Endothelial cell of umbilical vein (primary cell): ENCODE measurements around the gene SEC62. TPM values are rescaled to one million over a fixed set of nuclear protein-coding genes. Genes with fewer than 3 reads are reported as not detected.

Experiments used
- BruUV-seq: library from RNA; stranded (reverse); fragments of 400-500 nt; replicated peaks from 2 replicates; lab custom pipeline; 2021; lab: Mats Ljungman, UMichigan
- CTCF ChIA-PET: fragments of 300-600, 350-600 bp; sonication (Branson Sonifier 250); formaldehyde crosslinking; loops from one replicate; lab custom pipeline; 2021; ENCODE audit warnings: antibody characterized with exemption, inconsistent platforms; lab: Charles Lee
- POLR2A ChIA-PET: fragments of 300-600, 350-600 bp; sonication (Branson Sonifier 250); formaldehyde crosslinking; loops from one replicate; lab custom pipeline; 2021; ENCODE audit warnings: antibody characterized with exemption, inconsistent platforms; lab: Charles Lee
- DNase-seq: peaks from one replicate; pipeline ENCODE4 v3.0.0-alpha.2; 2011; ENCODE audit warnings: low read depth, low spot score
- FAIRE-seq: peaks from 2 replicates; lab custom pipeline; 2011; peaks lifted over from hg19 to GRCh38; lab: Jason Lieb, UNC
- H2AFZ ChIP-seq: 2 replicates; pipeline ENCODE4 v1.6.0; 2012; ENCODE audit warnings: low read depth, low read length, control low read depth, inconsistent platforms
- H3K27ac ChIP-seq: 2 replicates; pipeline ENCODE4 v1.5.1; 2011; ENCODE audit warnings: low read depth, mild to moderate bottlenecking, control low read depth, low read length, moderate library complexity; ENCODE audit not compliant: insufficient read depth
- H3K27me3 ChIP-seq, 2 experiments: 2 replicates each; pipeline versions ENCODE4 v1.6.0 to v1.6.1; 2011; ENCODE audit warnings: low read length in 2 of 2, mixed read lengths in 1 of 2; ENCODE audit not compliant: control insufficient read depth in 2 of 2, insufficient read depth in 2 of 2
- H3K36me3 ChIP-seq, 2 experiments: 2 replicates in 1 of 2; 3 replicates in 1 of 2; pipeline ENCODE4 v1.5.1; 2011; ENCODE audit warnings: low read length in 2 of 2, mild to moderate bottlenecking in 1 of 2, moderate library complexity in 1 of 2; ENCODE audit not compliant: control insufficient read depth in 2 of 2, insufficient read depth in 2 of 2; ENCODE audit errors: extremely low read depth in 1 of 2
- H3K4me1 ChIP-seq: 3 replicates; pipeline ENCODE4 v1.5.1; 2011; ENCODE audit warnings: mild to moderate bottlenecking, low read length; ENCODE audit not compliant: control insufficient read depth, insufficient read depth; ENCODE audit errors: extremely low read depth
- H3K4me2 ChIP-seq: 2 replicates; pipeline ENCODE4 v1.6.1; 2011; ENCODE audit warnings: low read length, control low read depth, mixed read lengths; ENCODE audit not compliant: insufficient read depth
- H3K4me3 ChIP-seq, 3 experiments: fragments of 200-600 bp in 1 of 3; sonication (generic), shearing (Covaris generic) in 1 of 3; replicated peaks in 1 of 3; 2 replicates each; pipeline ENCODE4 v1.5.1; 2011 to 2016; ENCODE audit warnings: control low read depth in 3 of 3, low read length in 3 of 3, mild to moderate bottlenecking in 2 of 3, inconsistent platforms in 1 of 3, low read depth in 1 of 3, moderate library complexity in 1 of 3; ENCODE audit not compliant: insufficient read depth in 1 of 3
- H3K79me2 ChIP-seq: 2 replicates; pipeline ENCODE4 v1.6.0; 2012; ENCODE audit warnings: low read length, inconsistent platforms; ENCODE audit not compliant: control insufficient read depth, insufficient read depth
- H3K9ac ChIP-seq: replicated peaks from 2 replicates; pipeline ENCODE3; 2011; ENCODE audit warnings: low read length, control low read depth; ENCODE audit not compliant: insufficient read depth; ENCODE audit errors: extremely low read depth
- H3K9me1 ChIP-seq: replicated peaks from 3 replicates; pipeline ENCODE4 v1.6.0; 2011; ENCODE audit warnings: mild to moderate bottlenecking, low read length; ENCODE audit not compliant: control insufficient read depth, insufficient read depth; ENCODE audit errors: extremely low read depth
- H3K9me3 ChIP-seq: replicated peaks from 2 replicates; pipeline ENCODE4 v1.5.1; 2012; ENCODE audit warnings: low read length, inconsistent platforms; ENCODE audit not compliant: control insufficient read depth, insufficient read depth
- H4K20me1 ChIP-seq: replicated peaks from 2 replicates; pipeline ENCODE3; 2011; ENCODE audit warnings: mild to moderate bottlenecking, low read length; ENCODE audit not compliant: control insufficient read depth, insufficient read depth; ENCODE audit errors: extremely low read depth
- EZH2 ChIP-seq: IDR thresholded peaks from 2 replicates; pipeline ENCODE4 v1.6.1; 2012; ENCODE audit warnings: borderline replicate concordance, low read depth, mild to moderate bottlenecking, moderate library complexity, low read length, inconsistent platforms; ENCODE audit not compliant: severe bottlenecking
- FOS ChIP-seq: IDR thresholded peaks from 2 replicates; pipeline ENCODE4 v1.6.1; 2011; ENCODE audit warnings: mild to moderate bottlenecking, low read length, moderate library complexity, borderline replicate concordance; ENCODE audit not compliant: insufficient read depth
- GATA2 ChIP-seq: IDR thresholded peaks from 2 replicates; pipeline ENCODE4 v1.7.0; 2011; ENCODE audit warnings: low read depth, mild to moderate bottlenecking, moderate library complexity, mixed read lengths, low read length; ENCODE audit not compliant: insufficient read length, insufficient read depth
- JUN ChIP-seq: IDR thresholded peaks from 2 replicates; pipeline ENCODE4 v1.6.1; 2011; ENCODE audit warnings: borderline replicate concordance, low read depth; ENCODE audit not compliant: insufficient read length, insufficient read depth
- MYC ChIP-seq: IDR thresholded peaks from one replicate; pipeline ENCODE4 v1.6.1; 2011; ENCODE audit warnings: mild to moderate bottlenecking, low read depth, low read length
- POLR2A ChIP-seq: IDR thresholded peaks from 2 replicates; pipeline ENCODE4 v1.6.1; 2012; ENCODE audit warnings: low read depth, mild to moderate bottlenecking, control low read depth, low read length
- POLR2AphosphoS5 ChIP-seq: IDR thresholded peaks from 2 replicates; pipeline ENCODE4 v1.6.1; 2012; ENCODE audit warnings: low read depth, mild to moderate bottlenecking, control low read depth, low read length, moderate library complexity; ENCODE audit not compliant: insufficient read depth
- dilution Hi-C: fragments of 300-500 bp; cut with MboI; formaldehyde crosslinking; loops from one replicate; pipeline ENCODE4 v1.15.0; 2019; ENCODE audit warnings: low sequenced_read_pairs; ENCODE audit not compliant: extremely low pct_ligation_motif_present
- intact Hi-C: fragments of 100-400 bp; cut with micrococcal nuclease; formaldehyde crosslinking; loops from one replicate; pipeline ENCODE4 v1.10.0; 2022
- polyA plus RNA-seq, 4 experiments: library from polyadenylated mRNA; depleted of rRNA in 3 of 4; stranded (reverse) in 3 of 4; unstranded in 1 of 4; fragments of >200 nt; gene quantifications; 2 replicates each; pipeline versions ENCODE4 v1.2.1 to v1.2.3, GENCODE V29; 2011 to 2012; ENCODE audit warnings: missing spikeins in 1 of 4
- total RNA-seq: library from RNA; stranded (reverse); gene quantifications from 2 replicates; pipeline ENCODE4 v1.2.3, GENCODE V29; 2021
- TF ChIP-seq, protein P1 (sequence below): IDR thresholded peaks from 2 replicates; pipeline ENCODE4 v1.6.1; 2011; ENCODE audit not compliant: insufficient read depth, insufficient read length
- TF ChIP-seq, protein P2 (sequence below), 2 donors: IDR thresholded peaks; 1 replicate in 1 of 2; 2 replicates in 1 of 2; pipeline ENCODE4 v1.5.1; 2011; ENCODE audit warnings: low read length in 2 of 2, mild to moderate bottlenecking in 2 of 2, moderate library complexity in 2 of 2, control low read depth in 1 of 2, inconsistent platforms in 1 of 2, low read depth in 1 of 2; ENCODE audit not compliant: insufficient read depth in 1 of 2; ENCODE audit errors: extremely low read depth in 1 of 2

The SEC62 gene
- total and polyA plus RNA-seq, 2 donors (not counting 3 experiments of a cell fraction or from before 2014, with no cell fraction given): 90.7 to 90.8 TPM

DNA sequence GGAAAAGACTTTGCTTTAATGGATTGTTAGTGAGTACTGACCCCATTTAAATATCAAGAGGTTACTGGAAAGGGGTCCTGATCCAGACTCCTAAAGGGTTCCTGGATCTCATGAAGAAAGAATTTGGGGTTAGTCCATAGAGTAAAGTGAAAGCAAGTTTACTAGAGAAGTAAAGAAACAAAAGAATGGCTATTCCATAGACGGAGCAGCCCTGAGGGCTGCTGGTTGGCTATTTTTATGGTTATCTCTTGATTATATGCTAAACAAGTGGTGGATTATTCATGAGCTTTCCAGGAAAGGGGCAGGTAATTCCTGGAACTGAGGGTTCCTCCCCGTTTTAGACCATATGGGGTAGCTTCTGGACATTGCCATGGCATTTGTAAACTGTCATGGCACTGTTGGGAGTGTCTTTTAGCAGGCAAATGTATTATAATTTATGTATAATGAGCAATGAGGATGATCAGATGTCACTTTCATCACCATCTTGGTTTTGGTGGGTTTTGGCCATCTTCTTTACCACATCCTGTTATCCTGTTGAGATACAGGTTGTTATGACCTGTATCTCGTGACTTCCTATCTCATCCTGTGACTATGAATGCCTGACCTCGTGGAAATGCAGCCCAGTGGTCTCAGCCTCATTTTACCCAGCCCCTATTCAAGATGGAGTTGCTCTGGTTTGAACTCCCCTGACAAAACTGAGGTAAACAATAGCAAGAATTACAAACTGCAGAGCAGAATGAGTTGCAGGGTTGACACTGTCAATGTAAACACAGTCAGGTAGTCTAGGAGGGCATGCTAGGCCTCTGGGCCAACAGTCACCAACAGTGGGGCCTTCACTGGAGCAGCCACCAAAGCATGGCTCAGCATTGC is 60.9 kb downstream of the SEC62 start:
- H3K9ac ChIP-seq: no peak overlapping the region
- dilution Hi-C loops (no loop called here), intact Hi-C loops (no loop called here)
- no peaks in the 10 kb centered on the region for H3K4me1 ChIP-seq
- H3K27ac ChIP-seq: no peak overlapping the region
- no peaks in the 10 kb centered on the region for H3K79me2 ChIP-seq
- no peak overlapping the region for H3K4me3 ChIP-seq
- no peaks in the 10 kb centered on the region for H4K20me1 ChIP-seq
- ChIA-PET CTCF (no interaction called here), POLR2A (no interaction called here)
- no peak for DNase-seq
- TF ChIP-seq POLR2A (no peak), GATA2 (no peak), JUN (no peak), POLR2AphosphoS5 (no peak), FOS (no peak), EZH2 (no peak), MYC (no peak)
- TF ChIP-seq, protein P1, sequence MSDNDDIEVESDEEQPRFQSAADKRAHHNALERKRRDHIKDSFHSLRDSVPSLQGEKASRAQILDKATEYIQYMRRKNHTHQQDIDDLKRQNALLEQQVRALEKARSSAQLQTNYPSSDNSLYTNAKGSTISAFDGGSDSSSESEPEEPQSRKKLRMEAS: no peak
- TF ChIP-seq, protein P2, sequence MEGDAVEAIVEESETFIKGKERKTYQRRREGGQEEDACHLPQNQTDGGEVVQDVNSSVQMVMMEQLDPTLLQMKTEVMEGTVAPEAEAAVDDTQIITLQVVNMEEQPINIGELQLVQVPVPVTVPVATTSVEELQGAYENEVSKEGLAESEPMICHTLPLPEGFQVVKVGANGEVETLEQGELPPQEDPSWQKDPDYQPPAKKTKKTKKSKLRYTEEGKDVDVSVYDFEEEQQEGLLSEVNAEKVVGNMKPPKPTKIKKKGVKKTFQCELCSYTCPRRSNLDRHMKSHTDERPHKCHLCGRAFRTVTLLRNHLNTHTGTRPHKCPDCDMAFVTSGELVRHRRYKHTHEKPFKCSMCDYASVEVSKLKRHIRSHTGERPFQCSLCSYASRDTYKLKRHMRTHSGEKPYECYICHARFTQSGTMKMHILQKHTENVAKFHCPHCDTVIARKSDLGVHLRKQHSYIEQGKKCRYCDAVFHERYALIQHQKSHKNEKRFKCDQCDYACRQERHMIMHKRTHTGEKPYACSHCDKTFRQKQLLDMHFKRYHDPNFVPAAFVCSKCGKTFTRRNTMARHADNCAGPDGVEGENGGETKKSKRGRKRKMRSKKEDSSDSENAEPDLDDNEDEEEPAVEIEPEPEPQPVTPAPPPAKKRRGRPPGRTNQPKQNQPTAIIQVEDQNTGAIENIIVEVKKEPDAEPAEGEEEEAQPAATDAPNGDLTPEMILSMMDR (IDR thresholded peaks at IDR 0.05; ENCODE audit: extremely low read depth in 1 of 2, insufficient read depth in 1 of 2, low read depth in 1 of 2, low read length in 2 of 2): no peak
- no peak overlapping the region for H2AFZ ChIP-seq
- H3K9me1 ChIP-seq: no peaks in the 10 kb centered on the region
- no TSS peak for BruUV-seq
- H3K4me2 ChIP-seq: no peak overlapping the region
- peaks cover 6 to 7% of the 10 kb centered on the region in 2 experiments for H3K27me3 ChIP-seq
- FAIRE-seq: no peak
- no peaks in the 10 kb centered on the region for H3K9me3 ChIP-seq
- H3K36me3 ChIP-seq: no peaks in the 10 kb centered on the region
